NCI-H1105 (cell line): Measurements from ENCODE around the gene DLX6.
A peak's percentile ranks its signal among the peaks of the same experiment; 100 is the strongest.

Source experiments
- DNase-seq: peaks from one replicate; lab custom pipeline; 2025; lab: John Stamatoyannopoulos, UW

Gene DLX6

GRCh38 chr7:97005183-97006054 is at the start of gene DLX6:
TSS of gene DLX6 (plus strand) at chr7:97005553. CDS start at chr7:97005978, 425 bp downstream.
- peak; percentile 98 for DNase-seq

- DNase-seq: no peak
These were observed 46.2 kb upstream of the DLX6 start for GRCh38 chr7:96959135-96959534.

- DNase-seq: no peak
These were observed 43.0 kb upstream of the DLX6 start for GRCh38 chr7:96962221-96962885.

GRCh38 chr7:96968981-96969380 is 36.4 kb upstream of the DLX6 start:
- no peak for DNase-seq

GRCh38 chr7:96970739-96971138 is 34.6 kb upstream of the DLX6 start:
- DNase-seq: no peak

GRCh38 chr7:96973986-96974385 is 31.4 kb upstream of the DLX6 start:
- no peak for DNase-seq

GRCh38 chr7:96976106-96976505 is 29.2 kb upstream of the DLX6 start:
- DNase-seq: no peak

- no peak for DNase-seq
These were observed 27.9 kb upstream of the DLX6 start for GRCh38 chr7:96977445-96977844.

GRCh38 chr7:96979551-96980276 is 25.6 kb upstream of the DLX6 start:
- no peak for DNase-seq

GRCh38 chr7:96982586-96982985 is 22.8 kb upstream of the DLX6 start:
- no peak for DNase-seq

- DNase-seq: no peak
These were observed 19.4 kb upstream of the DLX6 start for GRCh38 chr7:96985992-96986391.

GRCh38 chr7:96986901-96987300 is 18.5 kb upstream of the DLX6 start:
- no peak for DNase-seq

- no peak for DNase-seq
These were observed 17.6 kb upstream of the DLX6 start for GRCh38 chr7:96987719-96988118.

GRCh38 chr7:96989241-96989858 is 16.0 kb upstream of the DLX6 start:
- DNase-seq: no peak

- no peak for DNase-seq
These were observed 15.5 kb upstream of the DLX6 start for GRCh38 chr7:96989859-96990317.

GRCh38 chr7:96991546-96992191 is 13.7 kb upstream of the DLX6 start:
- DNase-seq: no peak

- no peak for DNase-seq
These were observed 13.0 kb upstream of the DLX6 start for GRCh38 chr7:96992192-96993005.

- DNase-seq: no peak
These were observed 12.1 kb upstream of the DLX6 start for GRCh38 chr7:96993094-96993865.

GRCh38 chr7:96993980-96994379 is 11.4 kb upstream of the DLX6 start:
- no peak for DNase-seq
